CD4-positive, alpha-beta T cell treated with Interferon alpha-2 for 1 hour (primary cell): ENCODE results near the gene RSU1.
A peak's percentile ranks its signal among the peaks of the same experiment; 100 is the strongest.

ENCODE experiments used
- DNase-seq, 2 donors: peaks; one replicate each; pipeline ENCODE4 v3.0.0-alpha.2; 2020 to 2022

The RSU1 gene

GRCh38 chr10:16820421-16820820, 3.2 kb upstream of the RSU1 start:
- DNase-seq, result no peak

GRCh38 chr10:16820018-16820417, 2.8 kb upstream of the RSU1 start:
- DNase-seq, result no peak

- no peak for DNase-seq
Observed at GRCh38 chr10:16819436-16819835, 2.2 kb upstream of the RSU1 start.

GRCh38 chr10:16819026-16819425, 1.8 kb upstream of the RSU1 start:
- no peak for DNase-seq

- DNase-seq, result no peak
Observed at GRCh38 chr10:16816830-16817124, 447 bp downstream of the RSU1 start.

GRCh38 chr10:16816171-16816570, 1.1 kb downstream of the RSU1 start:
- DNase-seq, result no peak

GRCh38 chr10:16814012-16814411, 3.2 kb downstream of the RSU1 start:
- DNase-seq, result no peak

GRCh38 chr10:16812676-16813075, 4.5 kb downstream of the RSU1 start:
- no peak for DNase-seq

- no peak for DNase-seq
Observed at GRCh38 chr10:16811765-16812164, 5.5 kb downstream of the RSU1 start.

GRCh38 chr10:16811292-16811691, 5.9 kb downstream of the RSU1 start:
- no peak for DNase-seq

GRCh38 chr10:16809074-16809718, 8.0 kb downstream of the RSU1 start:
- DNase-seq, result peak; percentile 32 to 62

- DNase-seq, result no peak
Observed at GRCh38 chr10:16804123-16804522, 13.1 kb downstream of the RSU1 start.

GRCh38 chr10:16803464-16803863, 13.8 kb downstream of the RSU1 start:
- no peak for DNase-seq

- no peak for DNase-seq
Observed at GRCh38 chr10:16799621-16800020, 17.6 kb downstream of the RSU1 start.

- DNase-seq, result no peak
Observed at GRCh38 chr10:16798571-16798970, 18.7 kb downstream of the RSU1 start.

- DNase-seq, result no peak
Observed at GRCh38 chr10:16795410-16796073, 21.7 kb downstream of the RSU1 start.

- no peak for DNase-seq
Observed at GRCh38 chr10:16794005-16794404, 23.2 kb downstream of the RSU1 start.

- DNase-seq, result no peak
Observed at GRCh38 chr10:16792675-16793074, 24.5 kb downstream of the RSU1 start.

GRCh38 chr10:16789765-16790164, 27.5 kb downstream of the RSU1 start:
- DNase-seq, result no peak

- DNase-seq, result no peak
Observed at GRCh38 chr10:16789261-16789660, 28.0 kb downstream of the RSU1 start.

GRCh38 chr10:16788778-16789177, 28.4 kb downstream of the RSU1 start:
- DNase-seq, result peak in 1 of 2 donors; percentile 16

GRCh38 chr10:16788125-16788524, 29.1 kb downstream of the RSU1 start:
- DNase-seq, result peak; percentile 2 to 61

GRCh38 chr10:16787361-16787791, 29.8 kb downstream of the RSU1 start:
- peak; percentile 76 to 91 for DNase-seq

- no peak for DNase-seq
Observed at GRCh38 chr10:16780338-16780880, 36.8 kb downstream of the RSU1 start.
